Mammary epithelial cell (primary cell): ENCODE data around the gene TAF6L.

Source experiments
- CTCF ChIP-seq, 2 donors: IDR thresholded peaks in 1 of 2; conservative IDR thresholded peaks in 1 of 2; 2 replicates each; pipeline ENCODE4 v1.5.1; 2011 to 2012; ENCODE audit warnings: inconsistent platforms in 2 of 2, low read length in 2 of 2, mild to moderate bottlenecking in 2 of 2, control low read depth in 1 of 2, low read depth in 1 of 2; ENCODE audit not compliant: insufficient read depth in 1 of 2; ENCODE audit errors: extremely low read depth in 1 of 2
- EZH2 ChIP-seq: IDR thresholded peaks from 2 replicates; pipeline ENCODE4 v1.6.1; 2012; ENCODE audit warnings: low read length, inconsistent platforms, borderline replicate concordance

GRCh38 chr11:62752177-62752785, 18.9 kb upstream of the TAF6L start:
- TF ChIP-seq EZH2 (no peak), CTCF (conservative IDR thresholded peaks at IDR 0.05 in 1 of 2, IDR thresholded peaks at IDR 0.05 in 1 of 2; ENCODE audit: extremely low read depth in 1 of 2, insufficient read depth in 1 of 2, low read depth in 1 of 2, low read length in 2 of 2) (no peak)
